ENCODE results near the gene CACNG5.
A peak's percentile ranks its signal among the peaks of the same experiment; 100 is the strongest.
"Not testable (repeated sequence)": the region's sequence is repeated elsewhere in the genome, so short reads cannot be mapped to it uniquely, and the experiment has no call there.

Gene CACNG5

DNA sequence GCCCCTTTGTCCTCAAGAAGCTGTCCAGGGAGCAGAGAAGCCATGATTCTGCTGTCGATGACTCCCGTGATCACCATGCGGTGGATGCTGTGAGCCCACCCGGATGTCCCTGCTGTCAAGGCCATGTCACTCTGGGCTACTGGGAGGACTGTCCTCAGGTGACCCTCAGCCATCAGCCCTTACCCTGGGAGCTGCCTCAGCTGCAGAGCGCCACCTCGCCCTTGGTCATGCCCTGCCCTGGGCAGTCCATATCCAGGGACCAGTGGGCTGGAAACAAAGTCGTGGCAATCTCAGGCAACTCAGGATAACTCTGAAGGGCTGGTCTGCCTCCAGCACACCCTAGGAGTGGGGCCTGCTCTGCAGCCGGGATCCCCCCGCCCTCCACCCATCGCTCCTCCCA lies 63.6 kb downstream of the CACNG5 start:
- H3K9me3 ChIP-seq (ENCODE audit: insufficient read depth, low read length), result no peaks in the 10 kb centered on the region
- no peaks in the 10 kb centered on the region for H3K79me2 ChIP-seq (ENCODE audit: low read length)
- no peak overlapping the region for H3K4me3 ChIP-seq (ENCODE audit: low read length)
- no peaks in the 10 kb centered on the region for H4K20me1 ChIP-seq (ENCODE audit: insufficient read depth, low read length)
- no peak overlapping the region for H3K4me2 ChIP-seq (ENCODE audit: low read length)
- no peak overlapping the region for H2AFZ ChIP-seq (ENCODE audit: low read depth, low read length)
- no peaks in the 10 kb centered on the region for H3K4me1 ChIP-seq (ENCODE audit: low read length)
- peaks cover 4% of the 10 kb centered on the region; the same call in 1 of the 2 replicates for H3K27me3 ChIP-seq (ENCODE audit: low read depth, low read length)
- no peaks in the 10 kb centered on the region for H3K36me3 ChIP-seq (replicated peaks; ENCODE audit: low read depth, low read length)
- no peak overlapping the region for H3K27ac ChIP-seq (ENCODE audit: low read length)
- TF ChIP-seq EZH2phosphoT487 (IDR thresholded peaks at IDR 0.05; ENCODE audit: low read depth), result no peak
- no peak overlapping the region for H3K9ac ChIP-seq (ENCODE audit: low read length)

DNA sequence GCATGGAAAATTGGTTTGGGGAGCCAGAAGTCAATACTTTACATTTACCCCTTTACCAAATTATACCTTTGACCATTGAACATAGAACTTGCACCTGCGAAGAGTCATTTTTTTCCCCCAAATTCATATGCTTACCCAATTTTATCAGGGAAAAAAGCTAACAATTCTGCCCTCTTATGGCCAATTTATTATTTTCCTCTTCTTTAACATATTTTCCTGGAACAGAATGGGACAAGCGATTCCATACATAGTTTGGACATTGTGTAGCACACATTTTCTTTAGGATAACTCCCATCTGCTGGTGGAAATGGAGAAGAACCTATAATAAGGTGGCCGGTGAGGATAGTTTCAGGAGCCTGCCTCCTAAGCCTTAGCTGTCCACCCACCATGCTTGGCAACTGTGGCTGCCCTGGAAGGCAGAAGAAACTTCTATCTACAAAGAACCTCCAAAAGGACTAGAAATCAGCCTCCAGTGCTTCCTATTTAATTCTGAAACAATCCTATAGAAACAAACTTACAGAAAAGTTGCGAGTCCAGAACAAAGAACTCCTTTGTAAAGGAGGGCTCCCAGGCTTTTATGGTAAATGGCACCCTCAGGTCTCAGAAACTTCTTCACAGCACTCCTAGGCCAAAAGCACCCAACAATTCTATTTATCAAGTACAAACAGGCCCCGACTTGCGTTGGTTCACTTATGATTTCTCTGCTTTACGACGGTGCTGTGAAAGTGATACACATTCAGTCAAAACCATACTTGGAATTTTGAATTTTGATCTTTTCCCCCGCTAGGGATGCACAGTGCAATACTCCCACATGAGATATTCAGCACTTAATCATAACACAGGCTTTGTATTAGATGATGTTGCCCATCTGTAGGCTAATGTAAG lies 65.5 kb downstream of the CACNG5 start:
- H4K20me1 ChIP-seq (ENCODE audit: insufficient read depth, low read length), result no peaks in the 10 kb centered on the region
- TF ChIP-seq, protein P1, sequence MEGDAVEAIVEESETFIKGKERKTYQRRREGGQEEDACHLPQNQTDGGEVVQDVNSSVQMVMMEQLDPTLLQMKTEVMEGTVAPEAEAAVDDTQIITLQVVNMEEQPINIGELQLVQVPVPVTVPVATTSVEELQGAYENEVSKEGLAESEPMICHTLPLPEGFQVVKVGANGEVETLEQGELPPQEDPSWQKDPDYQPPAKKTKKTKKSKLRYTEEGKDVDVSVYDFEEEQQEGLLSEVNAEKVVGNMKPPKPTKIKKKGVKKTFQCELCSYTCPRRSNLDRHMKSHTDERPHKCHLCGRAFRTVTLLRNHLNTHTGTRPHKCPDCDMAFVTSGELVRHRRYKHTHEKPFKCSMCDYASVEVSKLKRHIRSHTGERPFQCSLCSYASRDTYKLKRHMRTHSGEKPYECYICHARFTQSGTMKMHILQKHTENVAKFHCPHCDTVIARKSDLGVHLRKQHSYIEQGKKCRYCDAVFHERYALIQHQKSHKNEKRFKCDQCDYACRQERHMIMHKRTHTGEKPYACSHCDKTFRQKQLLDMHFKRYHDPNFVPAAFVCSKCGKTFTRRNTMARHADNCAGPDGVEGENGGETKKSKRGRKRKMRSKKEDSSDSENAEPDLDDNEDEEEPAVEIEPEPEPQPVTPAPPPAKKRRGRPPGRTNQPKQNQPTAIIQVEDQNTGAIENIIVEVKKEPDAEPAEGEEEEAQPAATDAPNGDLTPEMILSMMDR (IDR thresholded peaks at IDR 0.05; ENCODE audit: low read depth, low read length), result peak; percentile 54
- TF ChIP-seq EZH2phosphoT487 (IDR thresholded peaks at IDR 0.05; ENCODE audit: low read depth), result no peak
- no peak overlapping the region for H3K4me2 ChIP-seq (ENCODE audit: low read length)
- no peak overlapping the region for H3K9ac ChIP-seq (ENCODE audit: low read length)
- H2AFZ ChIP-seq (ENCODE audit: low read depth, low read length), result no peak overlapping the region
- H3K27me3 ChIP-seq (ENCODE audit: low read depth, low read length), result no peaks in the 10 kb centered on the region; the same call in 1 of the 2 replicates
- no peak overlapping the region for H3K27ac ChIP-seq (ENCODE audit: low read length)
- no peak overlapping the region for H3K4me3 ChIP-seq (ENCODE audit: low read length)
- H3K36me3 ChIP-seq (replicated peaks; ENCODE audit: low read depth, low read length), result no peaks in the 10 kb centered on the region
- H3K9me3 ChIP-seq (ENCODE audit: insufficient read depth, low read length), result no peaks in the 10 kb centered on the region
- no peaks in the 10 kb centered on the region for H3K4me1 ChIP-seq (ENCODE audit: low read length)
- H3K79me2 ChIP-seq (ENCODE audit: low read length), result no peaks in the 10 kb centered on the region

DNA sequence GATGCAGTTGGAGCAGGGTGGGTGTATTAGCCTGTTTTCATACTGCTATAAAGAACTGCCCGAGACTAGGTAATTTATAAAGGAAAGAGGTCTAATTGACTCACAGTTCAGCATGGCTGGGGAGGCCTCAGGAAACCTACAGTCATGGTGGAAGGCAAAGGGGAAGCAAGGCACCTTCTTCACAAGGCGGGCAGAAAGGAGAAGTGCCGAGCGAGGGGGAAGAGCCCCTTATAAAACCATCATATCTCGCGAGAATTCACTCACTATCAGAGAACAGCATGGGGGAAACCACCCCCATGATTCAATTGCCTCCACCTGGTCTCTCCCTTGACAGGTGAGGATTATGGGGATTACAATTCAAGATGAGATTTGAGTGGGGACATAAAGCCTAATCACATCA lies 68.4 kb downstream of the CACNG5 start:
- not testable (repeated sequence) for H3K9ac ChIP-seq (ENCODE audit: low read length); H3K4me1 ChIP-seq (ENCODE audit: low read length); H3K4me2 ChIP-seq (ENCODE audit: low read length)

GRCh38 chr17:66903781-66904180 lies 68.9 kb downstream of the CACNG5 start:
- Histone ChIP-seq H3K36me3 (replicated peaks; ENCODE audit: low read depth, low read length) (no peaks in the 10 kb centered on the region), H3K9me3 (ENCODE audit: insufficient read depth, low read length) (no peaks in the 10 kb centered on the region), H2AFZ (ENCODE audit: low read depth, low read length) (no peak overlapping the region), H3K27me3 (ENCODE audit: low read depth, low read length) (no peaks in the 10 kb centered on the region; the same call in 1 of the 2 replicates), H3K27ac (ENCODE audit: low read length) (no peak overlapping the region), H4K20me1 (ENCODE audit: insufficient read depth, low read length) (no peaks in the 10 kb centered on the region), H3K4me1 (ENCODE audit: low read length) (peaks cover 4% of the 10 kb centered on the region; the same call in 1 of the 2 replicates), H3K4me2 (ENCODE audit: low read length) (no peak overlapping the region), H3K4me3 (ENCODE audit: low read length) (no peak overlapping the region), H3K9ac (ENCODE audit: low read length) (no peak overlapping the region), H3K79me2 (ENCODE audit: low read length) (no peaks in the 10 kb centered on the region)
- no peak for TF ChIP-seq EZH2phosphoT487 (IDR thresholded peaks at IDR 0.05; ENCODE audit: low read depth)
- TF ChIP-seq, protein P1 (IDR thresholded peaks at IDR 0.05; ENCODE audit: low read depth, low read length), result no peak

More for the DNA sequence above, 68.4 kb downstream of the CACNG5 start:
- H3K36me3 ChIP-seq (replicated peaks; ENCODE audit: low read depth, low read length); H3K27me3 ChIP-seq (ENCODE audit: low read depth, low read length); H3K9me3 ChIP-seq (ENCODE audit: insufficient read depth, low read length); H2AFZ ChIP-seq (ENCODE audit: low read depth, low read length); H4K20me1 ChIP-seq (ENCODE audit: insufficient read depth, low read length); H3K27ac ChIP-seq (ENCODE audit: low read length); H3K79me2 ChIP-seq (ENCODE audit: low read length): not testable (repeated sequence)
- H3K4me3 ChIP-seq (ENCODE audit: low read length), result peak overlapping the region; percentile 31; the same call in 1 of the 2 replicates

Measured in OCI-LY3 (cell line).